Measurements from ENCODE around the gene MPC1L. TPM values are rescaled to one million over a fixed set of nuclear protein-coding genes. Genes with fewer than 3 reads are reported as not detected.
"Not testable (repeated sequence)": the region's sequence is repeated elsewhere in the genome, so short reads cannot be mapped to it uniquely, and the experiment has no call there.

MPC1L gene
- total RNA-seq, 6 donors from 2014 or later: not detected

DNA sequence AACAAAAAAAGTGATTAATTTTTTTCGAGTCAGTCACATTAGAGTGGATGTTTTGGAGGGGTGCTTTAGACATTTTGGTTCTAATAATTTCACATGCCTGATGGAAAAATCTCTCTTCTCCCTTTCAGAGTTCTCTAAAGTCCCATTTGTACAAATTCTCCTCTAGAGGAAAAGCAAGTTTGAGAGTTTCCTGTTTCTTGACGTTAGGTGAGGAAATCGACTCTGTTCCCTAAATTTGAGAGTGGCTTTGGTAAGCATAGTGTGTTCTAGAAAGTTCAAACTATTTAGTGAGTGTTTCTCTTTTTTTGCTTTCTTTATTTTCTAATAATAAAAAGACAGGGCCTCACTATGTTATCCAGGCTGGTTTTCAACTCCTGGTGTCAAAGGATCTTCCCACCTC lies 44.1 kb upstream of the MPC1L start:
- peak overlapping the region in 3 of 4 donors; percentile 48 to 92 (median 90) for H3K27ac ChIP-seq
- H3K36me3 ChIP-seq: no peaks in the 10 kb centered on the region
- no peak for TF ChIP-seq EP300 (IDR thresholded peaks at IDR 0.05)
- no peak for TF ChIP-seq POLR2A (IDR thresholded peaks at IDR 0.05)
- TF ChIP-seq, protein P1, sequence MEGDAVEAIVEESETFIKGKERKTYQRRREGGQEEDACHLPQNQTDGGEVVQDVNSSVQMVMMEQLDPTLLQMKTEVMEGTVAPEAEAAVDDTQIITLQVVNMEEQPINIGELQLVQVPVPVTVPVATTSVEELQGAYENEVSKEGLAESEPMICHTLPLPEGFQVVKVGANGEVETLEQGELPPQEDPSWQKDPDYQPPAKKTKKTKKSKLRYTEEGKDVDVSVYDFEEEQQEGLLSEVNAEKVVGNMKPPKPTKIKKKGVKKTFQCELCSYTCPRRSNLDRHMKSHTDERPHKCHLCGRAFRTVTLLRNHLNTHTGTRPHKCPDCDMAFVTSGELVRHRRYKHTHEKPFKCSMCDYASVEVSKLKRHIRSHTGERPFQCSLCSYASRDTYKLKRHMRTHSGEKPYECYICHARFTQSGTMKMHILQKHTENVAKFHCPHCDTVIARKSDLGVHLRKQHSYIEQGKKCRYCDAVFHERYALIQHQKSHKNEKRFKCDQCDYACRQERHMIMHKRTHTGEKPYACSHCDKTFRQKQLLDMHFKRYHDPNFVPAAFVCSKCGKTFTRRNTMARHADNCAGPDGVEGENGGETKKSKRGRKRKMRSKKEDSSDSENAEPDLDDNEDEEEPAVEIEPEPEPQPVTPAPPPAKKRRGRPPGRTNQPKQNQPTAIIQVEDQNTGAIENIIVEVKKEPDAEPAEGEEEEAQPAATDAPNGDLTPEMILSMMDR (IDR thresholded peaks at IDR 0.05): no peak
- no peak for TF ChIP-seq POLR2AphosphoS5 (IDR thresholded peaks at IDR 0.05)
- H3K4me1 ChIP-seq: peaks cover 4 to 10% (median 8%) of the 10 kb centered on the region in 4 donors
- no peaks in the 10 kb centered on the region for H3K27me3 ChIP-seq
- H3K9me3 ChIP-seq: no peaks in the 10 kb centered on the region
- no peak for DNase-seq
- 54 to 59% methylated on average over 3 of the region's 3 CpGs for WGBS, 2 donors
- ATAC-seq (ENCODE audit: low FRiP score in 2 of 2): no peak
- H3K4me3 ChIP-seq: no peak overlapping the region

DNA sequence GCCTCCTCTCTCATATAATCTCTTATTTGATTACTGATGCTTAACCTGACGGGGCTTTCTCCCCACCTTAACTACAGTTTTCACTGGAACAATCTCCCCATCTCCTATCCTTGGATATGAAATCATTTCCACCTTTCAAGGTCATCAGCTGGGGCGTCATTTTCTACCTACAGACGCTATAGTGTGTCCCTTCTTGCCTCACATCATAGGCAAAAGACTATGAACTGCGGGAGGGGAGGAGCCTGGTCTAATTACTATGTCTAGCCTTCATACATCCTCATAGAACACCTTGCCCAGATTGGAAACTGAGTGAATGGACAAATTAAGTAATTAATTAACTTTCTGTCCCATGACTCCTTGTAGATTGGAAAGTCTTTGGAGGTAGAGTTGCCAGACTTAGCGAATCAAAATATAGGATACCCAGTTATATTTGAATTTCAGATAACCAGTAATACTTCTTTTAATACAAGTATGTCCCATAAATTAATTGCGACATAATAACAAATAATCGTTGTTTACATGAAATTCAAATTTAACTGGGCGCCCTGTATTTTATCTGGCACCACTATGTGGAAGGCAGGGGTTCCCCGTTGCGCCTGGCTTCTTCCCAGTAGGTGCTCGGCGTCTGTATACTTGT lies 43.2 kb upstream of the MPC1L start:
- peaks cover 4 to 10% (median 8%) of the 10 kb centered on the region in 4 donors for H3K4me1 ChIP-seq
- peak overlapping the region; percentile 41 to 74 (median 71) for H3K4me3 ChIP-seq
- H3K27me3 ChIP-seq: no peaks in the 10 kb centered on the region
- ATAC-seq (ENCODE audit: low FRiP score in 2 of 2) (peak in 1 of 2 donors; percentile 73), DNase-seq (no peak)
- no peaks in the 10 kb centered on the region for H3K36me3 ChIP-seq
- 12 to 33% methylated on average over 12 of the region's 12 CpGs for WGBS, 2 donors
- TF ChIP-seq POLR2A (IDR thresholded peaks at IDR 0.05) (no peak), EP300 (IDR thresholded peaks at IDR 0.05) (no peak), POLR2AphosphoS5 (IDR thresholded peaks at IDR 0.05) (no peak)
- TF ChIP-seq, protein P1 (IDR thresholded peaks at IDR 0.05): no peak
- no peaks in the 10 kb centered on the region for H3K9me3 ChIP-seq
- H3K27ac ChIP-seq: peak overlapping the region; percentile 85 to 96 (median 91)

DNA sequence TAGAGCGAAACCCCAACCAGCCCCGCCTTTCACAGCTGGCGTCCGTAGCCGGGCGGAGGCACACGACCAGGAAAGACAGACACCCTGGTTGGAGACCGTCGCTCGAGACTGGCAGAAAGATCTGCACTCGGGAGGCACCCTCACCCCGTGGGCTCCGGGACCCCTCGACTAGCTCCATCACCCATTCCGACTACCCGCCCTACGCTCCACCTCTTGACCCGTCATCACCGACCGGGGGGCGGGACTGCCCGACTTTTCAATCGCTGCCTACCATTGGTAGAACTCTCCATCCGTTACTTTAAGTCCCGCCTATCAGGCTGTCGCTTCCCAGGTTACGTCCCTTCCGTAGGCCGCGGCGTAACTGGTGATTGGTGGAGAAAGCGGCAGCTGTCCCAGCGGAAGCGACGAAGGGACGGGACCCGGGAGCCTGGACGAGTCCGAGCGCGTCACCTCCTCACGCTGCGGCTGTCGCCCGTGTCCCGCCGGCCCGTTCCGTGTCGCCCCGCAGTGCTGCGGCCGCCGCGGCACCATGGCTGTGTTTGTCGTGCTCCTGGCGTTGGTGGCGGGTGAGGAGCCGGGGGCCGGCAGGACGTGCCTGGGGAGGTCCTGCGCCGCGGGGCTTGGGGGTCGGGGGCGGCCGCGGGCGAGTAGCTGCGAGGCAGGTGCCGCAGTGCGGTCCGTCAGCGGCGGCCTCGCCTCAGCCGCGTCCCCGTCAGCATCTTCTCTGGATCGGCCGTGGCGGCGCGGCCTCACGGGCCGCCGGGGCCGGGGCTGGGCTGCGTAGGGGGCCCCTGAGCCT lies 42.5 kb upstream of the MPC1L start, which contains the start of gene ATP6AP2:
ATP6AP2 (plus strand) TSS at position 434 of the 799 bp plus-strand sequence; CDS start at position 530, 96 bp downstream.
- Histone ChIP-seq H3K4me3 (peak within 1 kb of the TSS; percentile 41 to 74 (median 71)), H3K27me3 (no peaks in the 10 kb centered on the region), H3K4me1 (peaks cover 4 to 10% (median 8%) of the 10 kb centered on the region in 4 donors), H3K9me3 (no peaks in the 10 kb centered on the region), H3K36me3 (no peaks in the 10 kb centered on the region), H3K27ac (peak within 1 kb of the TSS; percentile 85 to 96 (median 91))
- 0 to 42% methylated on average over 1 to 79 of the region's 89 CpGs for WGBS, 2 donors
- TF ChIP-seq, protein P1 (IDR thresholded peaks at IDR 0.05): no peak
- TF ChIP-seq POLR2AphosphoS5 (IDR thresholded peaks at IDR 0.05): peak; percentile 77
- TF ChIP-seq EP300 (IDR thresholded peaks at IDR 0.05): no peak
- peak in 3 of 4 donors; percentile 50 to 92 (median 87) for TF ChIP-seq POLR2A (IDR thresholded peaks at IDR 0.05)
- ATAC-seq (ENCODE audit: low FRiP score in 2 of 2) (peak; percentile 98 to 99), DNase-seq (peak; percentile 88 to 92)

DNA sequence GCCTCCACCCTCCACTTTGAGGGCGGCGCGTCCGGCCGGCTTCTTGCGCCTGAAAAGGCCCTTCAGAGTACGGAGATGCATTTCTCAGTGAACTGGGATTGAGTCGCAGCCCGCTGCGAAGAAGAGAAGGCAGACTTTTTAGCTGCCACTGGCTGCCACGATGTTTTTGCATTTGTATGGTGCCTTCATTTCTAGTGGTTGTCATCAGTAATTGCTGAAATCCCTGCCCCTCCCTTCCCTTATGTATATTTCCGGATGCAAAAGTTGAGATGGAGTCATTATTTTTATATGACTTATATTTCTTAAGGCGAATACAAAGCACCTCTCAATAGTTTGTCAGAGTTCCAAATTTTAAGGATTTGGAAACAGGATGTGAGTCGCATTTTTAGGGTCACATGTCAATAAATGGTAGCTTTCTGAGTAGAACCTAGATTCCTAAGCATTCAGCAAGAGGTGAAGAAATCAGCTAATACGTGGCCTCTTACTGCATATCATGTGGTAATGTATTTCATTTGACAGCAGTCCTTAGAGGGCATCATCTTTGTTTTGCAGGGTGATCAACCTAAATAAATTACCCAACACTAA lies 41.8 kb upstream of the MPC1L start:
- H3K36me3 ChIP-seq: no peaks in the 10 kb centered on the region
- no peaks in the 10 kb centered on the region for H3K27me3 ChIP-seq
- peak overlapping the region; percentile 23 to 74 (median 71) for H3K4me3 ChIP-seq
- peak overlapping the region; percentile 85 to 96 (median 91) for H3K27ac ChIP-seq
- 0 to 30% methylated on average over 8 to 15 of the region's 15 CpGs for WGBS, 2 donors
- no peaks in the 10 kb centered on the region for H3K9me3 ChIP-seq
- H3K4me1 ChIP-seq: peaks cover 4 to 10% (median 8%) of the 10 kb centered on the region in 4 donors
- DNase-seq (no peak), ATAC-seq (ENCODE audit: low FRiP score in 2 of 2) (no peak)
- TF ChIP-seq POLR2A (IDR thresholded peaks at IDR 0.05): no peak
- TF ChIP-seq, protein P1 (IDR thresholded peaks at IDR 0.05): no peak
- TF ChIP-seq EP300 (IDR thresholded peaks at IDR 0.05): no peak
- TF ChIP-seq POLR2AphosphoS5 (IDR thresholded peaks at IDR 0.05): no peak

DNA sequence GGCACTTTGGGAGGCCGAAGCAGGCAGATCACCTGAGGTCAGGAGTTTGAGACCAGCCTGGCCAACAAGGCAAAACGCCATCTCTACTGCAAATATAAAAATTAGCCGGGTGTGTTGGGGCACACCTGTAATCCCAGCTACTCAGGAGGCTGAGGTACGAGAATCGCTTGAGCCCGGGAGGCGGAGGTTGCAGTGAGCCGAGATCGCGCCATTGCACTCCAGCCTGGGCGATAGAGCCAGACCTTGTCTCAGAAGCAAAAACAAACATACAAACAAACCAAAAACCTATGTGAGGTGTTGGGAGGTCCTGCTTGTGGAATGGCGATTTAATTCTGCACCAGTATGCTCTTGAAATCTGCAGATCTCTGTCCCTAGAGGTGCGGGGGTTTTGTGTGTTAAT lies 41.0 kb upstream of the MPC1L start:
- not testable (repeated sequence) for H3K9me3 ChIP-seq; H3K27me3 ChIP-seq; ATAC-seq (ENCODE audit: low FRiP score in 2 of 2); H3K27ac ChIP-seq; H3K4me1 ChIP-seq; H3K36me3 ChIP-seq; DNase-seq
- peak overlapping the region in 1 of 4 donors; percentile 74 for H3K4me3 ChIP-seq
- 90 to 93% methylated on average over 12 to 13 of the region's 13 CpGs for WGBS, 2 donors
